ENCODE results near the gene SNN. TPM values are rescaled to one million over a fixed set of nuclear protein-coding genes. Genes with fewer than 3 reads are reported as not detected.

The SNN gene
- total RNA-seq, 4 donors from 2014 or later, result 22.5 to 94.5 (median 78.1) TPM

GRCh38 chr16:11727796-11728543 lies 59.7 kb downstream of the SNN start:
- no peak for TF ChIP-seq CTCF (IDR thresholded peaks at IDR 0.05 in 4 of 5, conservative IDR thresholded peaks at IDR 0.05 in 1 of 5)
- TF ChIP-seq POLR2A (IDR thresholded peaks at IDR 0.05), result no peak
- ATAC-seq, result peak in 1 of 2 donors; percentile 87
- in situ Hi-C loops (cut with MboI; ENCODE audit: low sequenced_read_pairs in 4 of 4), result no loop called here
- intact Hi-C loops (cut with DNase I; ENCODE audit: low total_unique reads), result no loop called here
- Histone ChIP-seq H3K4me1 (peaks cover 0 to 9% of the 10 kb centered on the region in 2 donors), H3K36me3 (peaks cover 0 to 76% of the 10 kb centered on the region in 2 donors), H3K27me3 (no peaks in the 10 kb centered on the region), H3K4me3 (no peak overlapping the region), H3K9me3 (no peaks in the 10 kb centered on the region), H3K27ac (peak overlapping the region; percentile 11 to 95 (median 62))
- no peak for DNase-seq

Other genes starting within 250 kb of the SNN start
- gene LITAF, start 81.5 kb upstream of the SNN start, total RNA-seq, result 10 to 100 TPM; 11.2 to 30.1 (median 19.4) TPM
- 10 to 100 TPM; 35.2 to 64.5 (median 51.2) TPM for gene TXNDC11, start 74.4 kb downstream of the SNN start, total RNA-seq
- gene ZC3H7A, start 128.8 kb downstream of the SNN start, total RNA-seq, result 10 to 100 TPM; 33.9 to 41.7 (median 37.9) TPM
- 100 to 1,000 TPM; 215 to 302 (median 259) TPM for gene RSL1D1, start 183.1 kb downstream of the SNN start, total RNA-seq
- gene GSPT1, start 247.5 kb downstream of the SNN start, total RNA-seq, result 100 to 1,000 TPM in 3 of 4 donors, 10 to 100 TPM in 1; 86.9 to 169 (median 139) TPM